Effector memory CD8-positive, alpha-beta T cell (primary cell): Measurements from ENCODE around the gene ZNF468.
"Not testable (repeated sequence)": the region's sequence is repeated elsewhere in the genome, so short reads cannot be mapped to it uniquely, and the experiment has no call there.

ENCODE experiments used
- ATAC-seq: fragments of 150-1000 bp; cut with Tn5 transposase; replicated peaks from 2 replicates; pipeline ENCODE4 v1.10.0; 2021; ENCODE audit warnings: mild to moderate bottlenecking, moderate library complexity
- DNase-seq, 3 experiments: peaks; one replicate each; pipeline ENCODE4 v3.0.0; 2021
- H3K27ac Mint-ChIP-seq, 2 donors: one replicate each; pipeline ENCODE4 v1.8.0; 2022; ENCODE audit warnings: mild to moderate bottlenecking in 2 of 2, mixed read lengths in 2 of 2, moderate library complexity in 2 of 2
- H3K27me3 Mint-ChIP-seq, 2 donors: one replicate each; pipeline ENCODE4 v1.8.0; 2022; ENCODE audit warnings: mixed read lengths in 2 of 2
- H3K36me3 Mint-ChIP-seq: one replicate; pipeline ENCODE4 v1.8.0; 2022; ENCODE audit warnings: mild to moderate bottlenecking, moderate library complexity, mixed read lengths; ENCODE audit not compliant: insufficient read depth
- H3K4me1 Mint-ChIP-seq, 2 donors: one replicate each; pipeline ENCODE4 v1.8.0; 2022; ENCODE audit warnings: low read depth in 2 of 2, mixed read lengths in 2 of 2
- H3K4me3 Mint-ChIP-seq, 2 donors: one replicate each; pipeline ENCODE4 v1.8.0; 2022; ENCODE audit warnings: mild to moderate bottlenecking in 2 of 2, mixed read lengths in 2 of 2, moderate library complexity in 2 of 2
- H3K9me3 Mint-ChIP-seq, 2 donors: one replicate each; pipeline ENCODE4 v1.8.0; 2022; ENCODE audit warnings: mixed read lengths in 2 of 2

The ZNF468 gene

DNA sequence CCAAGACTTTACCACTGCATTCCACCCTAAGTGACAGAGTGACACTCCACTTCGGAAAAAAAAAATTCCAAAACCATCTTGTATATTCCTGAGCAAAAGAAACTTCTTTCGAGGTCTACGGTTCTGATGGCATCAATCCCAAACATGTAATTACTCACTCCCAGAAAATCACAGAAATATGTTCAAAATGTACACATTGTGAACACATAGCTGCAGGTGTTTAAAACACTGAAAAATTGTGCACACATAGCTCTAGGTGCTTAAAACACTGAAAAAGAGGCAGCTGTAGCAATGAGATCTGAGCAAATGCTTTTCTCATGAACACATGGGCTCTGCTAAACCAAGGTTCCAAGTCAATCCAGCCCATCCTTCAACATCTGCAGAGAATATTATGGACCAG is 14.0 kb upstream of the ZNF468 start:
- Mint-ChIP-seq H3K27ac (no peak overlapping the region), H3K4me3 (no peak overlapping the region), H3K27me3 (no peaks in the 10 kb centered on the region), H3K36me3 (no peaks in the 10 kb centered on the region), H3K4me1 (peaks cover 0 to 2% of the 10 kb centered on the region in 2 donors), H3K9me3 (peaks cover 0 to 4% of the 10 kb centered on the region in 2 donors)
- ATAC-seq (no peak), DNase-seq (no peak)

DNA sequence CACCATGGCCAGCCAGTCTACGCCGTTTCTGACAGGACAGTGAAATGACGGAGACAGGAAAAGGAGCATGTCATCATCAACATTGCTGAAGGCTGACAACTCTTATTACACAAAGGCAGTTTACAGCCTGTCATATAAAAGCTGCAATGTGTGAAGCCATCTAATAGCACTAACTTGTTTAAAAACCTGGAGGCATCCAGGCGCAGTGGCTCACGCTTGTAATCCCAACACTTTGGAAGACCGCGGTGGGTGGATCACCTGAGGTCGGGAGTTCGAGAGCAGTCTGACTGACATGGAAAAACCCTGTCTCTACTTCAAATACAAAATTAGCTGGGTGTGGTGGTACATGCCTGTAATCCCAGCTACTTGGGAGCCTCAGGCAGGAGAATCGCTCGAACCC is 10.6 kb upstream of the ZNF468 start:
- H3K4me1 Mint-ChIP-seq, H3K36me3 Mint-ChIP-seq, H3K27me3 Mint-ChIP-seq, H3K4me3 Mint-ChIP-seq, ATAC-seq, DNase-seq, H3K9me3 Mint-ChIP-seq, H3K27ac Mint-ChIP-seq: not testable (repeated sequence)

DNA sequence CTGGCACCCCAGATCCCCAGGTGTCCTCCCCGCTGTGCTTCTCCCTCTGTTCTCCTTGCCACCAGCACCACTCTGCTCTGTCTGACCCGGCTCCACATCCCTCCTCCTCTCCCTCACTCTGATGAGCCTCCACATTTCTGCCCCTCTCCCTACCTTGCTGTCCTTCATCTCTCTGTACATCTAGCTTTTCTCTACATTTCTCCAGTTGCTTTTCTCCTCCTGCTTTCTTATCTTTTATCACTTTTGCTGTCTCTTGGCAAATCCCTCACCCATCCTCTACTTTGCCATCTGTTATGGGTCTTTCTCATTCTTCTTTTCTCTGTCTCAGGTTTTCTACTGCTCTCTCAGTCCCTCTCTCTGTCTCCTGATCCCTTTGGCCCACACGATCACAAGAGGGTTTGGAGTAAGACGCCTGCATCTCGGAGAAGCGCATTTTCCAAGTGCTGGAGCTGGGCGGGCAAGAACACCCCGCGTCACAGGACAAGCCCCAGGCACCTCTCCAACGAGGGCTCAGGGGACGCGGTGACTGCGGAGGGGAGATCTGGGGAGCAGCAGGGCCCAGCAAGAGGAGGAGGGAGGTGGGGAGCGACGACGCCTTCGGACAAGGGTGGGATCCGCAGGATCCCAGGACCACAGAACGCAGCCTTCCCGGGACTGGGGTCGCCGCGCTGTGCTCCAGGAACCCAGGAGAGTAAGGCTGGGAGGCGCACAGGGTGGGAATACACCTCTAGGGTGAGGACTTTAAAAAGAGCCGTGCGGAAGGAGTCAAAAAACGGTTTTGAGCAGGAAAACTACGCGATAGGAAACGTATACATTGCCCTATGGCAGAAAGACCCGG is 660 bp downstream of the ZNF468 start:
- H3K27ac Mint-ChIP-seq = peak overlapping the region; percentile 67 to 87
- peaks cover 30% of the 10 kb centered on the region for H3K36me3 Mint-ChIP-seq
- peak overlapping the region; percentile 81 to 91 for H3K4me3 Mint-ChIP-seq
- not testable (repeated sequence) for H3K27me3 Mint-ChIP-seq, H3K9me3 Mint-ChIP-seq, DNase-seq
- ATAC-seq = peak; percentile 34
- peaks cover 16 to 31% of the 10 kb centered on the region in 2 donors for H3K4me1 Mint-ChIP-seq

- not testable (repeated sequence) for H3K9me3 Mint-ChIP-seq, DNase-seq, H3K27me3 Mint-ChIP-seq, H3K4me1 Mint-ChIP-seq, ATAC-seq, H3K27ac Mint-ChIP-seq, H3K4me3 Mint-ChIP-seq
- peaks cover 88% of the 10 kb centered on the region for H3K36me3 Mint-ChIP-seq
Measured at GRCh38 chr19:52847352-52847751, 10.1 kb downstream of the ZNF468 start.

GRCh38 chr19:52840825-52841465 is 16.5 kb downstream of the ZNF468 start:
- DNase-seq, H3K4me1 Mint-ChIP-seq, H3K27me3 Mint-ChIP-seq, ATAC-seq, H3K27ac Mint-ChIP-seq, H3K4me3 Mint-ChIP-seq: not testable (repeated sequence)
- Mint-ChIP-seq H3K36me3 (peaks cover 55% of the 10 kb centered on the region), H3K9me3 (peaks cover 8 to 17% of the 10 kb centered on the region in 2 donors)

DNA sequence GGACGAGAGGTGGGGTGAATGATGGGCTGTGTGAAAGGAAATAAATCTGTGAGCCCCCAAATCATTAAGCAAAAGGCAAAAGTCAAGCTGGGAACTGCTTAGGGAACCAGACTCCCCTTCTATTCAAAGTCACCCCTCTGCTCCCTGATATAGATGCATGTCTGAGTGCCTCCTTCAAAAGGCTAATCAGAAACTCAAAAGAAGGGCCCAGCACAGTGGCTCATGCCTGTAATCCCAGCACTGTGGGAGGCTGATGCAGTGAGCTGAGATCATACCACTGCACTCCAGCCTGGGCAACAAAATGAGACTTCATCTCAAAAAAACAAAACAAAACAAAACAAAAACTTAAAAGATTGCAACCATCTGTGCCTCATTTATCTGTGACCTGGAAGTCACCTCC is 23.1 kb downstream of the ZNF468 start:
- DNase-seq, H3K36me3 Mint-ChIP-seq, H3K27me3 Mint-ChIP-seq, ATAC-seq: not testable (repeated sequence)
- Mint-ChIP-seq H3K27ac (peak overlapping the region; percentile 91 to 93), H3K4me1 (peaks cover 17 to 19% of the 10 kb centered on the region in 2 donors), H3K9me3 (peaks cover 8 to 16% of the 10 kb centered on the region in 2 donors), H3K4me3 (peak overlapping the region; percentile 49 to 60)

- peak overlapping the region; percentile 49 to 60 for H3K4me3 Mint-ChIP-seq
- not testable (repeated sequence) for H3K36me3 Mint-ChIP-seq, H3K27me3 Mint-ChIP-seq
- H3K9me3 Mint-ChIP-seq = peaks cover 8 to 16% of the 10 kb centered on the region in 2 donors
- peak overlapping the region; percentile 91 to 93 for H3K27ac Mint-ChIP-seq
- peak; percentile 11 to 21 (median 18) for DNase-seq
- H3K4me1 Mint-ChIP-seq = peaks cover 17 to 19% of the 10 kb centered on the region in 2 donors
- ATAC-seq = peak; percentile 97
Measured at GRCh38 chr19:52833541-52833940, 23.9 kb downstream of the ZNF468 start.

DNA sequence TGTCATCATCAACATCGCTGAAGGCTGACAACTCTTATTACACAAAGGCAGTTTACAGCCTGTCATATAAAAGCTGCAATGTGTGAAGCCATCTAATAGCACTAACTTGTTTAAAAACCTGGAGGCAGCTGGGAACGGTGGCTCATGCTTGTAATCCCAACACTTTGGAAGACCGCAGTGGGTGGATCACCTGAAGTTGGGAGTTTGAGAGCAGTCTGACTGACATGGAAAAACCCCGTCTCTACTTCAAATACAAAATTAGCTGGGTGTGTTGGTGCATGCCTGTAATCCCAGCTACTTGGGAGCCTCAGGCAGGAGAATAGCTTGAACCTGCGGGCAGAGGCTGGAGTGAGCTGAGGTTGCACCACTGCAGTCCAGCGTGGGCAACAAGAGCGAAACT is 27.6 kb downstream of the ZNF468 start:
- not testable (repeated sequence) for H3K9me3 Mint-ChIP-seq, H3K27me3 Mint-ChIP-seq

DNA sequence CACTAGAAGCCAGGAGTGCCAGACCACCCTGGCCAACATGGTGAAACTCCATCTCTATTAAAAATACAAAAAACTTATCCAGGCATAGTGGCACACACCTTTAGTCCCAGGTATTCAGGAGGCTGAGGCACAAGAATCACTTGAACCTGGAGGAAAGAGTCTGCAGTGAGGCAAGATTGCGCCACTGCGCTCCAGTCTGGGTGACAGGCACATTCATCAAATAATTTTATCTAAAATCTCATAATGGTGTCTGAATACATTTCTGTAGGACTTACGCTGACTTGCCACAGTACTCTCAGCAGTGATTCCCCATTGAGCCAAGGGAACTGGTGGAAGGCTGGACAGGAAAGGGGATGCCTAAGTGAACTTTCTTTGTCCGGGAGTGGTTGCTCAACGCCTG is 31.7 kb downstream of the ZNF468 start:
- ATAC-seq (no peak), DNase-seq (no peak)
- H3K9me3 Mint-ChIP-seq = no peaks in the 10 kb centered on the region
- no peak overlapping the region for H3K27ac Mint-ChIP-seq
- no peak overlapping the region for H3K4me3 Mint-ChIP-seq
- no peaks in the 10 kb centered on the region for H3K27me3 Mint-ChIP-seq
- peaks cover 8% of the 10 kb centered on the region for H3K36me3 Mint-ChIP-seq
- peaks cover 4% of the 10 kb centered on the region in 2 donors for H3K4me1 Mint-ChIP-seq

More for the DNA sequence above, 27.6 kb downstream of the ZNF468 start:
- DNase-seq, H3K4me3 Mint-ChIP-seq, H3K36me3 Mint-ChIP-seq, ATAC-seq, H3K27ac Mint-ChIP-seq: not testable (repeated sequence)
- H3K4me1 Mint-ChIP-seq = peaks cover 17 to 19% of the 10 kb centered on the region in 2 donors

- H3K4me1 Mint-ChIP-seq = peaks cover 12 to 15% of the 10 kb centered on the region in 2 donors
- DNase-seq (no peak), ATAC-seq (no peak)
- no peak overlapping the region for H3K27ac Mint-ChIP-seq
- no peaks in the 10 kb centered on the region for H3K27me3 Mint-ChIP-seq
- H3K4me3 Mint-ChIP-seq = no peak overlapping the region
- no peaks in the 10 kb centered on the region for H3K9me3 Mint-ChIP-seq
- peaks cover 14% of the 10 kb centered on the region for H3K36me3 Mint-ChIP-seq
Measured at GRCh38 chr19:52823676-52824075, 33.7 kb downstream of the ZNF468 start.

DNA sequence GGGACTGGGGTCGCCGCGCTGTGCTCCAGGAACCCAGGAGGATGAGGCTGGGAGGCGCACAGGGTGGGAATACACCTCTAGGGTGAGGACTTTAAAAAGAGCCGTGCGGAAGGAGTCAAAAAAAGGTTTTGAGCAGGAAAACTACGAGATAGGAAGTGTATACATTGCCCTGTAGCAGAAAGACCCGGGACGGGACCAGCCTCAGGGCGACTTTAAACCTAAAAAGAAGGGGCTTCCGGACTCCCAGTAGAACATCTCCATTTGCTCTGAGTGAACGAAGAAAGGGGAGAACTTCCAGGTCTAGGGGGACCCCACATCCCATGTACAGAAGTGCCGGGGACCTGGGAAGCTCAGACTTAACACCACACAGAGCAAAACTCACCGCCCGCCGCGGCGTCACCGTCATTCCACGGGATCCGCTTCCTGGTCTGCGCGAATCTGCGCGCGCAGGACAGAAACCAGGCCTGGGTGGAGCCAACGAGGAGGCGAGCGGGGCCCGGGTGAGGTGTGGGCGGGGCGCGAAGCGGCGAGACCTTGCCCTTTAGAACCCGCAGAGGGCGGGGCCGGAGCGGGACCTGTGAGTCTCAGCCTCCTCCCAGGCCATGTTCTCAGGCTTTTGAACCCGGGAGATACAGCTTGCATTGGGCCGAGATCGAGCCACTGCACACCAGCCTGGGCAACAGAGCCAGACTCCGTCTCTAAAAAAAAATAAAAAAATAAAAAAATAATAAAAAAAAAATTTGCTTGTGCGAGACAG is 36.0 kb downstream of the ZNF468 start, which contains the start of gene ZNF28:
TSS of gene ZNF28 (minus strand) at position 430 of the 757 bp plus-strand sequence. CDS start 3,675 bp downstream, outside the sequence.
- Mint-ChIP-seq H3K36me3 (peaks cover 35% of the 10 kb centered on the region), H3K27ac (peak within 1 kb of the TSS; percentile 88 to 96), H3K4me3 (peak within 1 kb of the TSS; percentile 85 to 90), H3K4me1 (peaks cover 18 to 21% of the 10 kb centered on the region in 2 donors)
- not testable (repeated sequence) for H3K9me3 Mint-ChIP-seq, H3K27me3 Mint-ChIP-seq
- ATAC-seq (peak; percentile 99), DNase-seq (peak; percentile 50 to 61 (median 55))

GRCh38 chr19:52820472-52821203 is 36.8 kb downstream of the ZNF468 start:
- peak; percentile 14 for ATAC-seq
- Mint-ChIP-seq H3K36me3 (peaks cover 42% of the 10 kb centered on the region), H3K4me3 (peak overlapping the region; percentile 85 to 90), H3K4me1 (peaks cover 18 to 21% of the 10 kb centered on the region in 2 donors), H3K27ac (peak overlapping the region; percentile 88 to 96)
- H3K9me3 Mint-ChIP-seq, H3K27me3 Mint-ChIP-seq, DNase-seq: not testable (repeated sequence)

DNA sequence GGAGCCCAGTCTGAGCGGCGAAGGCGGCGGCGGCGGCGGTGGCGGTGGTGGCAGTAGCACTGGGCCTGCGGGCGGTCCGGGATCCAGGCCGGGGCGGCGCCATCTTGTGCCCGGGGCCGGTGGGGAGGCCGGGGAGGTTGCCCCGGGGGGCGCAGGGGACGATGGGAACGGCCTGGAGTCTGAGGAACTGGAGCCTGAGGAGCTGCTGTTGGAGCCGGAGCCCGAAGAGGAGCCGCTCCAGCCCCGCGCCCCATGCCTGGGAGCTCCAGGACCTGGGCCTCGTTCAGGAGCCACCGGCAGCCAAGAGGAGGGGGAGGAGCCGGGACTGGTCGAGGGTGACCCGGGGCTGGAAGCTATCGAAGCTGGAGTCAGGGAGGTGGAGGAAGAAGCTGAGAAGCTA is 47.6 kb downstream of the ZNF468 start:
- Mint-ChIP-seq H3K36me3 (peaks cover 37% of the 10 kb centered on the region), H3K9me3 (peaks cover 0 to 1% of the 10 kb centered on the region in 2 donors), H3K4me1 (peaks cover 0 to 4% of the 10 kb centered on the region in 2 donors), H3K27me3 (no peaks in the 10 kb centered on the region), H3K4me3 (no peak overlapping the region), H3K27ac (no peak overlapping the region)
- ATAC-seq (no peak), DNase-seq (no peak)
